HL-60 (cell line): ENCODE measurements around the gene EFNA1.
"Not testable (repeated sequence)": the region's sequence is repeated elsewhere in the genome, so short reads cannot be mapped to it uniquely, and the experiment has no call there.

Experiments
- DNase-seq, 2 experiments: peaks; one replicate each; pipeline ENCODE4 v3.0.0-alpha.2; 2010 to 2020; ENCODE audit warnings: low read depth in 1 of 2, low spot score in 1 of 2
- H3K27ac ChIP-seq: fragments of 250-450 bp; sonication (Bioruptor Pico); replicated peaks from 2 replicates; pipeline ENCODE4 v1.5.1; 2020; ENCODE audit warnings: mild to moderate bottlenecking, moderate library complexity
- H3K27me3 ChIP-seq: fragments of 250-450 bp; sonication (Bioruptor Pico); 2 replicates; pipeline ENCODE4 v1.5.1; 2021; ENCODE audit warnings: mild to moderate bottlenecking, moderate library complexity; ENCODE audit not compliant: insufficient read depth, poor library complexity, severe bottlenecking
- H3K4me3 ChIP-seq: replicated peaks from 2 replicates; pipeline ENCODE4 v1.5.1; 2011; ENCODE audit warnings: mild to moderate bottlenecking, control low read depth, low read length; ENCODE audit not compliant: insufficient read depth
- GABPA ChIP-seq: IDR thresholded peaks from 2 replicates; pipeline ENCODE4 v1.6.1; 2012; ENCODE audit warnings: low read depth
- POLR2AphosphoS5 ChIP-seq: IDR thresholded peaks from 2 replicates; pipeline ENCODE4 v1.6.1; 2012; ENCODE audit warnings: low read depth
- SPI1 ChIP-seq: IDR thresholded peaks from 2 replicates; pipeline ENCODE4 v1.6.1; 2012; ENCODE audit warnings: low read depth, mild to moderate bottlenecking, borderline replicate concordance
- TF ChIP-seq, protein P1 (sequence below): IDR thresholded peaks from one replicate; pipeline ENCODE4 v1.5.1; 2011; ENCODE audit warnings: low read length, control low read depth, inconsistent platforms; ENCODE audit not compliant: insufficient read depth
- TF ChIP-seq, protein P2 (sequence below): IDR thresholded peaks from 2 replicates; pipeline ENCODE4 v1.6.1; 2012; ENCODE audit warnings: low read depth; ENCODE audit not compliant: insufficient replicate concordance

EFNA1 gene

DNA sequence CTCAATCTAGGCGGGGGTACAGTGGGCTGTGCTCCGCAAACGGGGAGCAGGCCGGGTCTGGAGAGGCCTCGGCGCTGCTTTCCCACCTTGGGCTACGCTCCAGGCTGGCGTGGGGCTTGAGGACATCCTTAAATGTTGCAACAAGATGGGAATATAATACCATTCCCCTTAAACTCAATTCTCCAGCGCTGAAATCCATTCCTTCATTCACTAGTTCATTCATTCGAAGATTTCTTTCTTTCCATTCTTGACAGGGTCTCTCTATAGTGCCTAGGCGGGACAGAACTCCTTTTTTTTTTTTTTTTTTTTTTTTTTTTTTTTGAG is 12.9 kb downstream of the EFNA1 start:
- TF ChIP-seq, protein P1, sequence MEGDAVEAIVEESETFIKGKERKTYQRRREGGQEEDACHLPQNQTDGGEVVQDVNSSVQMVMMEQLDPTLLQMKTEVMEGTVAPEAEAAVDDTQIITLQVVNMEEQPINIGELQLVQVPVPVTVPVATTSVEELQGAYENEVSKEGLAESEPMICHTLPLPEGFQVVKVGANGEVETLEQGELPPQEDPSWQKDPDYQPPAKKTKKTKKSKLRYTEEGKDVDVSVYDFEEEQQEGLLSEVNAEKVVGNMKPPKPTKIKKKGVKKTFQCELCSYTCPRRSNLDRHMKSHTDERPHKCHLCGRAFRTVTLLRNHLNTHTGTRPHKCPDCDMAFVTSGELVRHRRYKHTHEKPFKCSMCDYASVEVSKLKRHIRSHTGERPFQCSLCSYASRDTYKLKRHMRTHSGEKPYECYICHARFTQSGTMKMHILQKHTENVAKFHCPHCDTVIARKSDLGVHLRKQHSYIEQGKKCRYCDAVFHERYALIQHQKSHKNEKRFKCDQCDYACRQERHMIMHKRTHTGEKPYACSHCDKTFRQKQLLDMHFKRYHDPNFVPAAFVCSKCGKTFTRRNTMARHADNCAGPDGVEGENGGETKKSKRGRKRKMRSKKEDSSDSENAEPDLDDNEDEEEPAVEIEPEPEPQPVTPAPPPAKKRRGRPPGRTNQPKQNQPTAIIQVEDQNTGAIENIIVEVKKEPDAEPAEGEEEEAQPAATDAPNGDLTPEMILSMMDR = no peak
- TF ChIP-seq POLR2AphosphoS5 = no peak
- TF ChIP-seq GABPA = no peak
- no peak for TF ChIP-seq SPI1
- TF ChIP-seq, protein P2, sequence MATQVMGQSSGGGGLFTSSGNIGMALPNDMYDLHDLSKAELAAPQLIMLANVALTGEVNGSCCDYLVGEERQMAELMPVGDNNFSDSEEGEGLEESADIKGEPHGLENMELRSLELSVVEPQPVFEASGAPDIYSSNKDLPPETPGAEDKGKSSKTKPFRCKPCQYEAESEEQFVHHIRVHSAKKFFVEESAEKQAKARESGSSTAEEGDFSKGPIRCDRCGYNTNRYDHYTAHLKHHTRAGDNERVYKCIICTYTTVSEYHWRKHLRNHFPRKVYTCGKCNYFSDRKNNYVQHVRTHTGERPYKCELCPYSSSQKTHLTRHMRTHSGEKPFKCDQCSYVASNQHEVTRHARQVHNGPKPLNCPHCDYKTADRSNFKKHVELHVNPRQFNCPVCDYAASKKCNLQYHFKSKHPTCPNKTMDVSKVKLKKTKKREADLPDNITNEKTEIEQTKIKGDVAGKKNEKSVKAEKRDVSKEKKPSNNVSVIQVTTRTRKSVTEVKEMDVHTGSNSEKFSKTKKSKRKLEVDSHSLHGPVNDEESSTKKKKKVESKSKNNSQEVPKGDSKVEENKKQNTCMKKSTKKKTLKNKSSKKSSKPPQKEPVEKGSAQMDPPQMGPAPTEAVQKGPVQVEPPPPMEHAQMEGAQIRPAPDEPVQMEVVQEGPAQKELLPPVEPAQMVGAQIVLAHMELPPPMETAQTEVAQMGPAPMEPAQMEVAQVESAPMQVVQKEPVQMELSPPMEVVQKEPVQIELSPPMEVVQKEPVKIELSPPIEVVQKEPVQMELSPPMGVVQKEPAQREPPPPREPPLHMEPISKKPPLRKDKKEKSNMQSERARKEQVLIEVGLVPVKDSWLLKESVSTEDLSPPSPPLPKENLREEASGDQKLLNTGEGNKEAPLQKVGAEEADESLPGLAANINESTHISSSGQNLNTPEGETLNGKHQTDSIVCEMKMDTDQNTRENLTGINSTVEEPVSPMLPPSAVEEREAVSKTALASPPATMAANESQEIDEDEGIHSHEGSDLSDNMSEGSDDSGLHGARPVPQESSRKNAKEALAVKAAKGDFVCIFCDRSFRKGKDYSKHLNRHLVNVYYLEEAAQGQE = no peak
- DNase-seq = no peak
- Histone ChIP-seq H3K27ac (peak overlapping the region; percentile 77), H3K27me3 (no peaks in the 10 kb centered on the region), H3K4me3 (peak overlapping the region; percentile 96)

DNA sequence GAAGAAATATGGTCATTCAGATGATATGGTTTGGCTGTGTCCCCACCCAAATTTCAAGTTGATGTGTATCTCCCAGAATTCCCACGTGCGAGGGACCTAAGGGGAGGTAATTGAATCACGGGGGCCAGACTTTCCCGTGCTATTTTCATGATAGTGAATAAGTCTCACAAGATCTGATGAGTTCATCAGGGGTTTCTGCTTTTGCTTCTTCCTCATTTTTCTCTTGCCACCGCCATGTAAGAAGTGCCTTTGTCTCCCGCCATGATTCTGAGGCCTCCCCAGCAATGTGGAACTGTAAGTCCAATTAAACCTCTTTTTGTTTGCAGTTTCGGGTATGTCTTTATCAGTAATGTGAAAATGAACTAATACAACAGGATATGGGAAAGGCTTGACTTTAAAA is 14.1 kb downstream of the EFNA1 start:
- H3K27ac ChIP-seq = no peak overlapping the region
- TF ChIP-seq, protein P1 = no peak
- TF ChIP-seq GABPA (no peak), SPI1 (no peak), POLR2AphosphoS5 (no peak)
- TF ChIP-seq, protein P2 = no peak
- no peak overlapping the region for H3K4me3 ChIP-seq
- H3K27me3 ChIP-seq = no peaks in the 10 kb centered on the region
- DNase-seq = no peak

DNA sequence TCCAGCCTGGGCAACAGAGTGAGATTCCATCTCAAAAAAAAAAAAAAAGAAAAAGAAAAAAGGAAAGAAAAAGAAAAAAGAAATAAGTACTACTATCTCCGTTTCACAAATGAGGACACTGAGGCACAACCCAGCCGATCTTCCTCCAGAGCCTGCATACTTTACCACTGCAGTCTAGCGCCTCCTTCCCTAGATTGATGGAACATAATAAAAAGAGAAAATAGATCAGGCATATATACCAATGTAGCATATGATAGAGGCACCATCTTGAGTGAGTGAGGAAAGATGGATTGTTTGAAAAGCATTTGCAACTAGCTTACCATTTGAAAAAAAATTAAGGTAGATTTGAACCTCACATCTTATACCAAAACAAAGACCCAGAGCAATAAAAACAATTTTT is 17.8 kb downstream of the EFNA1 start:
- TF ChIP-seq POLR2AphosphoS5 = no peak
- TF ChIP-seq GABPA = no peak
- TF ChIP-seq, protein P2 = no peak
- TF ChIP-seq, protein P1 = no peak
- TF ChIP-seq SPI1 = no peak
- no peak for DNase-seq
- H3K27me3 ChIP-seq = no peaks in the 10 kb centered on the region
- no peak overlapping the region for H3K4me3 ChIP-seq
- no peak overlapping the region for H3K27ac ChIP-seq

DNA sequence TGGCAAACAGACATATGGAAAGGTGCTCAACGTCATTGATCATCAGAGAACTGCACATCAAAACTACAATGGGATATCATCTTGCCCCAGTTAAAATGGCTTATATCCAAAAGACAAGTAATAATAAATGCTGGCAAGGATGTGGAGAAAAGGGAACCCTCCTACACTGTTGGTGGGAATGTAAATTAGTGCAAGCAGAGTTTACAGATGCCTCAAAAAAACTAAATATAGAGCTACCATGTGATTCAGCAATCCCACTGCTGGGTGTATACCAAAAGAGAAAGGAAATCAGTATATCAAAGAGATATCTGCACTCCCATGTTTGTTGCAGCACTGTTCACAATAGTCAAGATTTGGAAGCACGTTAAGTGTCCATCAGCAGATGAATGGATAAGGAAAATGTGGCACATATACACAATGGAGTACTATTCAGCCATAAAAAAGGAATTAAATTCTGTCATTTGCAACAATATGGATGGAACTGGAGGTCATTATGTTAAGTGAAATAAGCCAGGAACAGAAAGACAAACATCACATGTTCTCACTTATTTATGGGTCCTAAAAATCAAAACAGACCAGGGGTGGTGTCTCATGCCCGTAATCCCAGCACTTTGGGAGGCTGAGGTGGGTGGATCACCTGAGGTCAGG is 28.4 kb downstream of the EFNA1 start:
- not testable (repeated sequence) for H3K4me3 ChIP-seq, DNase-seq, H3K27me3 ChIP-seq, H3K27ac ChIP-seq
